GM18868 (cell line): ENCODE results near the gene STEEP1.

Experiments used
- ATAC-seq: cut with Tn5 transposase; IDR thresholded peaks from one replicate; pipeline ENCODE4 v1.9.1; 2021; ENCODE audit warnings: mild to moderate bottlenecking, moderate library complexity; ENCODE audit not compliant: unreplicated experiment

STEEP1 gene

GRCh38 chrX:119489212-119490074 lies 75.8 kb downstream of the STEEP1 start:
- no peak for ATAC-seq

- ATAC-seq = no peak
Measured at GRCh38 chrX:119488749-119489148, 76.5 kb downstream of the STEEP1 start.
